ENCODE measurements around the gene HBEGF. TPM values are rescaled to one million over a fixed set of nuclear protein-coding genes. Genes with fewer than 3 reads are reported as not detected.

Gene HBEGF
- total and polyA plus RNA-seq, 10 of the 15 experiments (the other 5 are each of a cell fraction or from before 2014, with no cell fraction given) = 0.87 to 3.1 (median 2.1) TPM

- no peak for TF ChIP-seq CUX1 (IDR thresholded peaks at IDR 0.05; ENCODE audit: insufficient replicate concordance, low read depth, low read length)
- no peak for TF ChIP-seq NR2C2 (IDR thresholded peaks at IDR 0.05; ENCODE audit: borderline replicate concordance, control insufficient read depth, insufficient read length, low read depth)
- TF ChIP-seq TCF7 (IDR thresholded peaks at IDR 0.05; ENCODE audit: borderline replicate concordance) = no peak
- no peak for TF ChIP-seq NRF1 (conservative IDR thresholded peaks at IDR 0.05; ENCODE audit: low read depth, low read length)
- TF ChIP-seq POLR2AphosphoS5 (IDR thresholded peaks at IDR 0.05; ENCODE audit: low read length) = no peak
- TF ChIP-seq BMI1 (IDR thresholded peaks at IDR 0.05; ENCODE audit: borderline replicate concordance) = no peak
- no peak for TF ChIP-seq FOXK2 (IDR thresholded peaks at IDR 0.05)
- 0 out of 2 replicates have a peak, but pooled peaks have one; percentile 40 for TF ChIP-seq LARP7 (IDR thresholded peaks at IDR 0.05)
- no peak for TF ChIP-seq ZNF24 (IDR thresholded peaks at IDR 0.05)
- peak; percentile 26; the same call in 1 of the 2 replicates for TF ChIP-seq NR2F1 (conservative IDR thresholded peaks at IDR 0.05)
- 0 out of 2 replicates have a peak, but pooled peaks have one; percentile 25 for TF ChIP-seq SMARCA5 (IDR thresholded peaks at IDR 0.05)
- TF ChIP-seq POLR2AphosphoS2 (IDR thresholded peaks at IDR 0.05; ENCODE audit: low read depth, low read length) = no peak
- TF ChIP-seq NFYB (IDR thresholded peaks at IDR 0.05; ENCODE audit: insufficient read depth, low read depth, low read length) = no peak
- peak; percentile 95 for TF ChIP-seq PKNOX1 (IDR thresholded peaks at IDR 0.05)
- TF ChIP-seq NR2C1 (IDR thresholded peaks at IDR 0.05) = no peak
- no peak for TF ChIP-seq ZNF592 (IDR thresholded peaks at IDR 0.05)
- no peak for TF ChIP-seq RAD51 (IDR thresholded peaks at IDR 0.05)
- TF ChIP-seq YY1 (IDR thresholded peaks at IDR 0.05; ENCODE audit: low read depth, low read length) = 0 out of 2 replicates have a peak, but pooled peaks have one; percentile 21
- no peak for TF ChIP-seq FOXM1 (IDR thresholded peaks at IDR 0.05; ENCODE audit: low read depth, low read length)
- no peak for TF ChIP-seq KAT2A (conservative IDR thresholded peaks at IDR 0.05; ENCODE audit: control insufficient read depth, low read depth, low read length)
These were observed at the start of gene HBEGF (continued) for GRCh38 chr5:140346348-140347221.

Data from GM12878 (cell line).